K562 (cell line): ENCODE data around the gene BCL2L12. TPM values are rescaled to one million over a fixed set of nuclear protein-coding genes. Genes with fewer than 3 reads are reported as not detected.

Source experiments
- CEBPG ChIP-seq, 3 experiments: fragments of 200-800 bp in 1 of 3; sonication (Bioruptor generic) in 1 of 3; sonication (generic) in 1 of 3; formaldehyde crosslinking in 1 of 3; IDR thresholded peaks in 2 of 3; conservative IDR thresholded peaks in 1 of 3; 2 replicates each; pipeline versions ENCODE4 v1.6.1 to v1.8.0; 2016 to 2022; ENCODE audit warnings: missing compliant biosample characterization in 2 of 3, missing genetic modification characterization in 2 of 3, mild to moderate bottlenecking in 1 of 3, missing genetic modification reagents in 1 of 3
- CEBPZ ChIP-seq: fragments of 150-350 bp; IDR thresholded peaks from 2 replicates; pipeline ENCODE4 v1.6.1; 2014; ENCODE audit warnings: low read depth, mild to moderate bottlenecking, low read length, borderline replicate concordance
- CTCF ChIP-seq, 3 experiments: IDR thresholded peaks in 2 of 3; conservative IDR thresholded peaks in 1 of 3; 2 replicates each; pipeline ENCODE4 v1.5.1; 2011 to 2012; ENCODE audit warnings: low read length in 3 of 3, mild to moderate bottlenecking in 3 of 3, control low read depth in 2 of 3, improper control_type of control experiment in 1 of 3, inconsistent platforms in 1 of 3, low read depth in 1 of 3, mixed read lengths in 1 of 3, moderate library complexity in 1 of 3; ENCODE audit not compliant: insufficient read depth in 2 of 3
- ELF1 ChIP-seq: fragments of 200-800 bp; sonication (Bioruptor generic); IDR thresholded peaks from 2 replicates; pipeline ENCODE4 v1.6.1; 2016; ENCODE audit warnings: missing genetic modification characterization, missing compliant biosample characterization
- HDAC2 ChIP-seq: fragments of 450-650 bp; IDR thresholded peaks from 2 replicates; pipeline ENCODE4 v1.6.1; 2016; ENCODE audit warnings: mild to moderate bottlenecking
- KLF1 ChIP-seq: fragments of 450-650 bp; IDR thresholded peaks from 2 replicates; pipeline ENCODE4 v1.6.1; 2016; ENCODE audit warnings: missing genetic modification characterization, missing compliant biosample characterization
- KLF13 ChIP-seq: fragments of 450-650 bp; IDR thresholded peaks from 2 replicates; pipeline ENCODE4 v1.6.1; 2016; ENCODE audit warnings: missing genetic modification characterization, low read depth, mild to moderate bottlenecking, missing compliant biosample characterization, moderate library complexity, borderline replicate concordance
- NR2C1 ChIP-seq, 2 experiments: fragments of 450-650 bp; IDR thresholded peaks; 2 replicates each; pipeline ENCODE4 v1.6.1; 2017; ENCODE audit warnings: mild to moderate bottlenecking in 2 of 2, antibody characterized with exemption in 1 of 2, inconsistent platforms in 1 of 2, missing compliant biosample characterization in 1 of 2, missing genetic modification characterization in 1 of 2
- TBP ChIP-seq: optimal IDR thresholded peaks from 2 replicates; pipeline ENCODE3; 2011; ENCODE audit warnings: low read depth, low read length, improper control_type of control experiment
- TEAD1 ChIP-seq, 2 experiments: fragments of 450-650 bp in 1 of 2; sonication (generic) in 1 of 2; formaldehyde crosslinking; IDR thresholded peaks; 2 replicates each; pipeline versions ENCODE4 v1.4.0 to v1.8.0; 2020 to 2022; ENCODE audit warnings: mild to moderate bottlenecking in 2 of 2, missing genetic modification reagents in 1 of 2
- YY1 ChIP-seq, 3 experiments: IDR thresholded peaks; 2 replicates each; pipeline ENCODE4 v1.6.1; 2011; ENCODE audit warnings: low read length in 2 of 3, mild to moderate bottlenecking in 2 of 3, moderate library complexity in 2 of 3, borderline replicate concordance in 1 of 3, control low read depth in 1 of 3, low read depth in 1 of 3; ENCODE audit not compliant: insufficient read depth in 3 of 3, insufficient replicate concordance in 2 of 3, control insufficient read depth in 1 of 3, insufficient read length in 1 of 3; ENCODE audit errors: extremely low read depth in 1 of 3
- ZBTB49 ChIP-seq: sonication (generic); formaldehyde crosslinking; IDR thresholded peaks from 2 replicates; pipeline ENCODE4 v1.8.0; 2022; ENCODE audit warnings: missing genetic modification reagents, mild to moderate bottlenecking, borderline replicate concordance
- ZKSCAN1 ChIP-seq: fragments of 150-350 bp; IDR thresholded peaks from 2 replicates; pipeline ENCODE4 v1.6.1; 2016; ENCODE audit warnings: low read depth, low read length
- polyA plus RNA-seq, 8 experiments: library from polyadenylated mRNA; depleted of rRNA in 4 of 8; stranded (reverse) in 5 of 8; unstranded in 3 of 8; fragments of >200 nt; fragmentation: Nextera tagmentation in 2 of 8; fragmentation: Illumina TruSeq in 1 of 8; extraction: Ambion mirVana in 2 of 8; extraction: Trizol in 1 of 8; gene quantifications; 2 replicates each; pipeline versions ENCODE4 v1.2.1 to v1.2.3, GENCODE V29; 2011 to 2014; ENCODE audit warnings: inconsistent platforms in 1 of 8, missing spikeins in 1 of 8
- total RNA-seq, 7 experiments: library from RNA; depleted of rRNA in 6 of 7; stranded (reverse); fragments of >200 nt in 6 of 7; fragmentation: Illumina TruSeq in 2 of 7; extraction: Trizol in 2 of 7; gene quantifications; 2 replicates each; pipeline versions ENCODE4 v1.2.1 to v1.2.3, GENCODE V29; 2011 to 2021; ENCODE audit warnings: low replicate concordance in 1 of 7
- TF ChIP-seq, protein P1 (sequence below): IDR thresholded peaks from 2 replicates; pipeline ENCODE4 v1.6.1; 2016; ENCODE audit warnings: missing genetic modification characterization, missing compliant biosample characterization

The BCL2L12 gene
- total and polyA plus RNA-seq, 9 of the 15 experiments (the other 6 are each of a cell fraction or from before 2014, with no cell fraction given): 7.4 to 263 (median 81.2) TPM

DNA sequence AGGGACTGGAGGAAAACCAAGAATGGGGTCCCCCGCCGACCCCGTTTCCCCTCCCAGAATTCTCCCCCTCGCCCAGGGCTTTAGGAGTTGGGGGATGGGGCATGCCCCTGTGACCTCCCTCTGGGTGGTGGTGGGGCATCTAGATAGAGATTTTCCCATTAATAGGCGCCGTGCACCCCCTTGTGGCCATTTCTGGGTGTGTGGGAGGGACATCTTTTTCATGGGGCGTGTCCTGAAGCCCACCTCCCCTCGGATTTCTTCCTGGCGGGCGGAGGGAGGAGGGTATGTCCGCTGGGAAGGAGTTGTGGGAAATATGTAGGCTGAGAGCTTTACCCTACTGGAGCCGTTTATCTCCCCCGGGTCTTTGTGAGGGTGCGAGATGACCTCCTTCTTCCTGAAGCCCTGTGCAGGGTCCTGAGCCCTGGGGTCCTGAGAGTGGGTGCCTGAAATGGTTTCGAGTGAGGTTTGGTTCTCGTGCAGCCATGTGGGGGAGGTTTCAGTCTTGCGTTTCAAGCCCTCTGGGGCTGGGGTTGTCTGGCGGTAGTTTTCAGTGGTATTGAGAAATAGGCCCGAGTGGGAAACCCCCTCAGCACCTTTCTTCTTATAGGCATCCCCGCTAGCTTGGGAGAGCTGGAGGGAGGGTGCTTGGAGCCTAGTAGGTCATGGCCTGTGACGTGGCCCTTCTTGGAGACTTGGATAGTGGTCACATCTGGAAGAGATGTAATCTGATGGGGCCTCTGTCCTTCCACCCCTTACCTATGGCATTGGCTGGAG lies 12.4 kb downstream of the BCL2L12 start (continued):
- TF ChIP-seq CTCF (IDR thresholded peaks at IDR 0.05 in 2 of 3, conservative IDR thresholded peaks at IDR 0.05 in 1 of 3; ENCODE audit: insufficient read depth in 2 of 3, low read depth in 1 of 3, low read length in 3 of 3) (peak; percentile 72 to 89 (median 82)), KLF1 (no peak), HDAC2 (0 out of 2 replicates have a peak, but pooled peaks have one; percentile 25), TBP (no peak), TEAD1 (CRISPR knock-in tag; IDR thresholded peaks at IDR 0.05) (0 out of 4 replicates have a peak, but pooled peaks of 1 of the 2 experiments have one; percentile 36), ZKSCAN1 (peak; percentile 12; the same call in 1 of the 2 replicates), NR2C1 (IDR thresholded peaks at IDR 0.05) (peak; percentile 36; the same call in 1 of the 2 replicates), NR2C1 (tag; IDR thresholded peaks at IDR 0.05) (peak; percentile 45), ELF1 (tag) (no peak), CEBPG (CRISPR knock-in tag; IDR thresholded peaks at IDR 0.05) (no peak), CEBPG (tag; conservative IDR thresholded peaks at IDR 0.05 in 1 of 2, IDR thresholded peaks at IDR 0.05 in 1 of 2) (peak in 1 of 2 experiments; percentile 36; a peak in 1 of 4 replicates), KLF13 (peak; percentile 51; the same call in 1 of the 2 replicates), CEBPZ (no peak), ZBTB49 (CRISPR knock-in tag) (0 out of 2 replicates have a peak, but pooled peaks have one; percentile 10), YY1 (IDR thresholded peaks at IDR 0.05; ENCODE audit: borderline replicate concordance in 1 of 3, control insufficient read depth in 1 of 3, extremely low read depth in 1 of 3, insufficient read depth in 3 of 3, insufficient read length in 1 of 3, insufficient replicate concordance in 2 of 3, low read depth in 1 of 3, low read length in 2 of 3) (peak in 2 of 3 experiments; percentile 46 to 52)
- TF ChIP-seq, protein P1, sequence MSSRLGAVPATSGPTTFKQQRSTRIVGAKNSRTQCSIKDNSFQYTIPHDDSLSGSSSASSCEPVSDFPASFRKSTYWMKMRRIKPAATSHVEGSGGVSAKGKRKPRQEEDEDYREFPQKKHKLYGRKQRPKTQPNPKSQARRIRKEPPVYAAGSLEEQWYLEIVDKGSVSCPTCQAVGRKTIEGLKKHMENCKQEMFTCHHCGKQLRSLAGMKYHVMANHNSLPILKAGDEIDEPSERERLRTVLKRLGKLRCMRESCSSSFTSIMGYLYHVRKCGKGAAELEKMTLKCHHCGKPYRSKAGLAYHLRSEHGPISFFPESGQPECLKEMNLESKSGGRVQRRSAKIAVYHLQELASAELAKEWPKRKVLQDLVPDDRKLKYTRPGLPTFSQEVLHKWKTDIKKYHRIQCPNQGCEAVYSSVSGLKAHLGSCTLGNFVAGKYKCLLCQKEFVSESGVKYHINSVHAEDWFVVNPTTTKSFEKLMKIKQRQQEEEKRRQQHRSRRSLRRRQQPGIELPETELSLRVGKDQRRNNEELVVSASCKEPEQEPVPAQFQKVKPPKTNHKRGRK (tag): no peak
